ENCODE results near the gene KIF12.

DNA sequence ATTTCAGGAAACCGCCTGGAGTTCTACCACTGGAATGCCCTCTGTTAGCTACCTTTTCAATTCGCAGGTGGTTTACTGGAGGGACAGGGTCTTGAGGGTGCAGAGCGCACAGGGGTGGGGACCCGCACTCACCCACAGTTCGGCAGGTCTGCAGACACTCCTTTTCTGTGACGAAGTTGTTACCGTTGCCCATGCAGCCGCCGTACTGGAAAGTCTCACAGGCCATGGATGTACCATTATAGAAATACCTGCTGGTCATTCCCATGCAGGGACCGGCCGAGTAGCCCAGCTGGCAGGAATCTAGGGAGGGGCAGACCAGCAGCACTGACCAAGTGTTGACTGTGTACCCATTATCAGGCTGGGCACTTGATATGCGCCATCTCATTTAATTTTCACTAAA, 37.8 kb downstream of the KIF12 start:
- TF ChIP-seq, protein P1, sequence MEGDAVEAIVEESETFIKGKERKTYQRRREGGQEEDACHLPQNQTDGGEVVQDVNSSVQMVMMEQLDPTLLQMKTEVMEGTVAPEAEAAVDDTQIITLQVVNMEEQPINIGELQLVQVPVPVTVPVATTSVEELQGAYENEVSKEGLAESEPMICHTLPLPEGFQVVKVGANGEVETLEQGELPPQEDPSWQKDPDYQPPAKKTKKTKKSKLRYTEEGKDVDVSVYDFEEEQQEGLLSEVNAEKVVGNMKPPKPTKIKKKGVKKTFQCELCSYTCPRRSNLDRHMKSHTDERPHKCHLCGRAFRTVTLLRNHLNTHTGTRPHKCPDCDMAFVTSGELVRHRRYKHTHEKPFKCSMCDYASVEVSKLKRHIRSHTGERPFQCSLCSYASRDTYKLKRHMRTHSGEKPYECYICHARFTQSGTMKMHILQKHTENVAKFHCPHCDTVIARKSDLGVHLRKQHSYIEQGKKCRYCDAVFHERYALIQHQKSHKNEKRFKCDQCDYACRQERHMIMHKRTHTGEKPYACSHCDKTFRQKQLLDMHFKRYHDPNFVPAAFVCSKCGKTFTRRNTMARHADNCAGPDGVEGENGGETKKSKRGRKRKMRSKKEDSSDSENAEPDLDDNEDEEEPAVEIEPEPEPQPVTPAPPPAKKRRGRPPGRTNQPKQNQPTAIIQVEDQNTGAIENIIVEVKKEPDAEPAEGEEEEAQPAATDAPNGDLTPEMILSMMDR (conservative IDR thresholded peaks at IDR 0.05): no peak
- no peak for TF ChIP-seq ZFX (IDR thresholded peaks at IDR 0.05)
